GM10847 (cell line): ENCODE results near the gene PSAP.

Experiments
- POLR2A ChIP-seq: IDR thresholded peaks from 2 replicates; pipeline ENCODE4 v1.6.1; 2011; ENCODE audit not compliant: insufficient read length; ENCODE audit errors: extremely low read depth

The PSAP gene

DNA sequence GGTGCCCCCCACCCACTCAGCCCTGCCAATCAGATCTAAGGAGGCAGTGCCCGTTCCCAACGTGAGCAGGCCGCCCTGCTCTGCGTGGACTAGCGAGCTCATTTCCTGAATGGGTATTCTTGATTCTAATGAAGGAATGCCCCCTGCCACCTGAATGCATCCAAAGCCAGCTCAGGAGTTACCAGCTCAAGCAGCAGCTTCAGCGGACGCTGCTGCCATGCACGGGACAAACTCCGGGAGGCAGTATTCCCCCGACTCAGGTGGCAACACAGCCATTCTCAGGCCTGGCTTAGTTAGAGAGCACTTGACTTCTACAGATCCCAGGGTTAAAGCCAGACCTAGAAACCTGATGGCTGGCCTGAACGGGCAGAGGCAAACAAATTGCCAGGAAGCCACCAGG is 25.8 kb downstream of the PSAP start:
- TF ChIP-seq POLR2A, result no peak

DNA sequence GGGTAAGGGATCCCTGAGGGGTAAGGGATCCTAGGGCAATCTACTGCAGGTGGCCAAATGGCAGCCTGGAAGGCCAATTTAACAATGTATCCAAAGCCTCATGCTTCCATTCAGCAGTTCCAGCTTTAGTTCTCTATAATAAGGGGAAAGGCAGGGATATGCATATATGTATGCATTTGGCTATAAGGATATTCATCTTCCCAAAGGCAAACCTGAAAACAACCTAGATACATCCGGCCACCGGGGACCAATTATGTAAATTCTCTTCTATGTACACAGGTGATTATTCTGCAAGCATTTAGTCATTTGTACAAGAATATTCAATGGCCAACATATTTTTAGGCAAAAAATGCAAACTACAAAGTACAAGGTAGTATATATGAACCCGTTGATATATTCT is 26.7 kb downstream of the PSAP start:
- TF ChIP-seq POLR2A, result no peak

- no peak for TF ChIP-seq POLR2A
These were observed 27.7 kb downstream of the PSAP start for GRCh38 chr10:71823356-71823755.

- TF ChIP-seq POLR2A, result no peak
These were observed 28.9 kb downstream of the PSAP start for GRCh38 chr10:71821909-71822763.

DNA sequence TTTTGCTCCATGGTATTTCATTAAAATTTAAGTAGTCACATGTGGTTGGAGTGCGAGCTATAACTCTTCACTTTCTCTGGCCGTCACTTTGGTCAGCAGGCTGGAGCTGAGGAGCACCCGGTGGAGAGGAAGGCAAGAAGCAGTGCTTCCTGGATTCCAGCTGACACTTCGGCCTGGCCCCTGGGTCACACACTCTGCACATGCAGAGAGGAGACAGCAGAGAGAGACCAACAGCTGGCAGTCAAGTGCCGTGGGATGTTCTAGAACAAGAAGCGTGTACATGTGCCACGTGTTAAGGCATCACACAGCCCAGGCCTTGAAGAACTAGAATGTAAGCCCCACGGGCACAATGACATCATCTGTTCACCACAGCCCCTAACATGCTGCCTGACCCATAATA is 30.1 kb downstream of the PSAP start:
- TF ChIP-seq POLR2A, result no peak

- TF ChIP-seq POLR2A, result no peak
These were observed 31.1 kb downstream of the PSAP start for GRCh38 chr10:71819985-71820384.

- TF ChIP-seq POLR2A, result no peak
These were observed 31.6 kb downstream of the PSAP start for GRCh38 chr10:71819441-71819861.

DNA sequence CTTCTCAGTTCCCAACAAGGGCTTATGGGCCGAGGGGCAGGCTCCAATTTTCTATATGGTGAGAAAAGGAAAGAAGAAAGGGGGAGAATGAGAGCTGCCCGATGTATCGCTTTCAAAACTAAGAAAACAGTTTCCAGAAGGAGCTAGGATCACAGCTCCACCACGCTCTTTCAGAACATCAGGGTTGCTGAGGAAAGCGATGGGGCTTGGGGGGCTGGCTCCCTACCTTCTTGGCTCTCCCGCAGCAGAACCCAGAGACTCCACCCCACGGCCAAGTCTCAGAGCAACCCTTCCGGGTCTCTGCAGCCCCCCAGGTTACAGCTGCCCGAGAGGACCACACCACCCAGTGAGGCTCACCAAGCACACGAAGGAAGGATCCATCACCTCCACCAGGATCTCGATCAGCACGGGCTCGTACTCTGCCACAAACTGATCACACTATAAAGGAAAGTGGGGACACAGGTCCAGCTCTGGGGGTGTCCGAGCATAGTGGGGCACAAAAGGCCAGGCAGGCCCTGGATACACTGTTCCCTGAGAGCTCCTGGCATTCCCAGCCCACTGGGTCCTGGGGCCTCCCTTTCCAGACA is 32.3 kb downstream of the PSAP start:
- TF ChIP-seq POLR2A, result no peak

DNA sequence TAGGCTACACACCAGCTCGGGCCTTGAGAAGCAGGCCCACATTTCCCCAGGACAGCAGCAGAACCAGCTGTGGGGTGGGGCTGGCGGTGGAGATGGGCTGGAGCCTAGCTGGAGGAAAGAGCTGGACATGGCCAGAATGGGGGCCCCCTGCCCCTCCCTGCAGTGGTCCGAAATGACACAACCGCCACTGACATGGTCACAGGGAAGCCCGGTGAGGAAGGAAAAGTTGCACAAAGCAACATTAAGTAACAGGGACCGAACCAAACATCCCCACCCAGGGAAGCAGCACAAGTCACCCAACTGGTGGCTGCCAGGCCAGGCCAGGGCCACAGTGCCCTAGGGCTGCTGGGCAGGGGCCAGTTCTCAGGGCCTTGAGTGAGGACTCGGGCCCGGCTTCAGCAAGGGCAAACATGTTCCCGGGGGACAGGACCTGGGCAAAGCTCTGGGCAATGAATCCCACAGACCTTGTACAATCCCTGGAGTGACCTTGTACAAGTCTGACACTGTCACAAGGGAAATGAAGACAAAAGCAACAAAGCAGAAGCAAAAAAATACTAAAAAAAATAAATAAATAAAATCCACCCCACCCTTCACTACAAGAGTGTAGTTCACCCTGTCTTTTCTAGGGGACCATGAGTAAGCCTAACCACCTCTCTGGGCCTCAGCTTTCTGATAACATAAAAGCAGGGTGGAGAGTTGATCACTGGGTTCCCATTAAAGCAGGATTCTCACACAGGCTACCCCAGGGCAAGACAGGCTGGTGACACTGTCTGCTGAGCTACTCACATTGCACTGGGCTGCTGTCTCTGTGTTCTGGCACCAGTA is 33.0 kb downstream of the PSAP start:
- no peak for TF ChIP-seq POLR2A

DNA sequence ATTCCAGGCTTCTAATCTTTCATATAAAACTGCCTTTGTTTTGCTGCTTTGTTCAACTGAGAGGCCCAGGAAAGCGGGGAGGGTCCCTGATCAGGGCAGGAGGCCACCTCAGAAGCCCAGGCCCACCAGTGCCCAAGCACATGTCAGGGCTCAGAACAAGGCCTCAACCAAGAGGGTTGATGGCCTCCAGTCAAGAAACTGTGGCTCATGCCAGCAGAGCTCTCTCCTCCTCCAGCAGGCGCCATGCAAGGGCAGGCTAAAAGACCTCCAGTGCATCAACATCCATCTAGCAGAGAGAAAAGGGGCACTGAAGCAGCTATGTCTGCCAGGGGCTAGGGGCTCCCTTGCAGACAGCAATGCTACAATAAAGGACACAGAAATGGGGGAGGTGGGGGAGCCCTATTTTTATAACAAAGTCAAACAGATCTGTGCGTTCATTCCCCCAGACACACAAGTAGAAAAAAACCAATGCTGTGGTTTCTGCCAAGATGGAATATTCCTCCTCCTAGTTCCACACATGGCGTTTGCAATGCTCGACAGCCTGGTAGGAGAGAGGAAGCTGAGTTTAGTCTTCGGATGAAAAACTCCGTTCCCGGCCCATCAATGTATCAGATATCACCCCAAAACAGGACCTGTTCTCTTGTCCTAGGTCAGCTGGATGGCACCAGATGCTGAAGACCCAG is 34.0 kb downstream of the PSAP start:
- TF ChIP-seq POLR2A, result no peak

- no peak for TF ChIP-seq POLR2A
These were observed 34.6 kb downstream of the PSAP start for GRCh38 chr10:71816421-71816851.

- no peak for TF ChIP-seq POLR2A
These were observed 35.4 kb downstream of the PSAP start for GRCh38 chr10:71815515-71816130.

- TF ChIP-seq POLR2A, result no peak
These were observed 36.1 kb downstream of the PSAP start for GRCh38 chr10:71814922-71815411.

DNA sequence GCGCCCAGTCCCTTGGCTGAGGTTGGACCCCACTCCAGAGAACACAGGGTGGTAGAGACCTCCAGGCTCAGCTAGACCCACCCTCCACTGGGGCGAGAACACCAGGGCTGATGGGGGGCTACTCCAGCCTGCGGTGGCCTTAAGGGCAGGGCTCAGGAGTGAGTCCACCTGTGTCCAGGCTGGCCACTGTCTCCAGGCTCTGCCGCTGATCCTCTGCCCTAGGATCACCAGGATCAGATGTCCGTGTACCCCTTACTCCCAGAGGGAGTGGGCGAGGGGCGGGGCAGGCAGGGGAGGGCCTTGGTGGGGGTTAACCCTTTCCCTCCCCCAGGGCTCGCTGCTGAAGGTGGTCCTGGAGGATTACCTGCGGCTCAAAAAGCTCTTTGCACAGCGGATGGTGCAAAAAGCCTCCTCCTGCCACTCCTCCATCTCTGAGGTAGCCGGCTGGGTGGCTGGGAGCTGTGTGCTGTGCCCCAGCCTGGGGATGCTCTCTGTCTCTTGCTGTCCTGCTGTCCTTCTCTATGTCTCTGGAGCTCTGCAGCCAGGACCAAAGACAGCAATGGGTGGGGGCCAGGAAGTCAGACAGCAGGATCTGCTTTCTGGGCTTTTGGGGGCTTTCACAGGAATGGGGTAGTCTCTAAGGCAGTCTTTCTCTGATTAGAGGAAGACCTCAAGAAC is 38.0 kb downstream of the PSAP start:
- TF ChIP-seq POLR2A, result no peak
